HG03432 (cell line): ENCODE results near the gene THAP3.

ENCODE experiments used
- ATAC-seq: cut with Tn5 transposase; IDR thresholded peaks from one replicate; pipeline ENCODE4 v1.9.1; 2021; ENCODE audit warnings: mild to moderate bottlenecking, moderate library complexity; ENCODE audit not compliant: unreplicated experiment

Gene THAP3

GRCh38 chr1:6666696-6667095, 42.0 kb downstream of the THAP3 start:
- no peak for ATAC-seq

GRCh38 chr1:6667139-6667538, 42.5 kb downstream of the THAP3 start:
- no peak for ATAC-seq

- ATAC-seq = no peak
Observed at GRCh38 chr1:6668503-6668902, 43.8 kb downstream of the THAP3 start.

GRCh38 chr1:6672558-6672957, 47.9 kb downstream of the THAP3 start:
- ATAC-seq = no peak

- no peak for ATAC-seq
Observed at GRCh38 chr1:6673816-6674398, 49.2 kb downstream of the THAP3 start.

GRCh38 chr1:6674771-6675170, 50.1 kb downstream of the THAP3 start:
- ATAC-seq = no peak

GRCh38 chr1:6675941-6676340, 51.3 kb downstream of the THAP3 start:
- no peak for ATAC-seq
